Limb (tissue), 2 donors: ENCODE results near the gene ARHGAP26.

Experiments
- DNase-seq, 2 donors: peaks; one replicate each; pipeline ENCODE4 v3.0.0-alpha.2; 2016; ENCODE audit errors: extremely low spot score in 2 of 2

ARHGAP26 gene

DNA sequence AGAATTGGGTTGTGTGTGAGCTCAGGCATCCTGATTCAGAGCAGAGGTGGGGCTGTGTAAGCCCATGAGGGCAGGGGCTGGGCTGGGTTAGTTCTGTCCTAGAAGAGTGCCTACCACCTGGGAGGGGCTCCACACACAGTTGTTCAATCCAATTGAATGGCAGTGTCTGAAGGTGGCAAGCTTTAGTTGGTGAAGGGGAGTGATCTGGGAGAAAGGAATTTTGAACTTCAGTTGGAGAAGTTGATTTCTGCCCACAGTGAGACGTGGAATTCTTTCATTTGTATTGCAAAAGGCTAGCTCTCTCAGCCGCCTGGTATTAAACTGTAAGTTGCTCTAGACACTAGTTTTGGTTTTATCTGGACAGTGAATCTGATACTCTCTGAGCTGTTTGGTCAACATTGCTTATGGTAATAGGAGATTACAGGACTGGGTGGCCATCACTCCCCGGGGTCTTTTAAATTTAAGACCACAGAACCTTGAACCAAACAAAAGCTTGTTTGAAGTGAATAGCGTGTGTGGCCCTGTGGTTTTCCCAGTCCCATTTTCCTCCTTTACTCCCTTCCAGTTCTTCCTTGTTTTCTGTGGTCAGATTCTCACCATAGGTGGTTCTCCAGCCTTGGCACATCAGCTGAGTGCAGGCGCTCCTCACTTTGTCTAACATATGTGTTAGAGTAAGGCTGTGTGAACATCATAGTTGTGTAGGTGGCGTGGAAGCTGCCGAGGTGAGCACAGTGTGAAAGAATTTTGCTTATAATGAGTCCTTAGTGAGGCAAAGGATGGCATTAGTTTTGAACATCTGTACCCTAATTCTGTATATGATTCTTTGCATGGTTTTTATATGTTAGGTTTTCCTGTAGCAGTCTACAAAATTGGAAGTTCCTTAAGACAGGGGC, 78.0 kb downstream of the ARHGAP26 start:
- DNase-seq: no peak

DNA sequence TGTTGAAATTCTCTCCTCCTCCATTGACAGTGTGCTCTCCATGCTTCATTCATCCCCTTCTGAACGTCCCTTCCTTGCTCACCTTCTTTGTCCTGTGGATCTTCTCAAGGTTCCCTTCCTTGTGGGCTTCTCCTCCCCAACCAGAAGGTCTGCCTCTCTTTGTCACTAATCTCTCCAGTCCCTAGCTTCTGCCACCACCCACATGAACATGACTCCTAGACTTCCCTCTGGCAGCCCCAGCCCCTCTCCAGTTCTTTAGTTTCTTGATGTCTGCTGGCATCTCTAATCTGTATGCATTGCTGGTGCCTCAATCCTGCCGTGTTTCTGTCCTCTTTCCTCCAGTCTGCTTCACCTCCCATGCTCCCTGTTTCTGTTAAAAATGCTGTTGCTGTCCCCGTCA, 79.3 kb downstream of the ARHGAP26 start:
- no peak for DNase-seq

DNA sequence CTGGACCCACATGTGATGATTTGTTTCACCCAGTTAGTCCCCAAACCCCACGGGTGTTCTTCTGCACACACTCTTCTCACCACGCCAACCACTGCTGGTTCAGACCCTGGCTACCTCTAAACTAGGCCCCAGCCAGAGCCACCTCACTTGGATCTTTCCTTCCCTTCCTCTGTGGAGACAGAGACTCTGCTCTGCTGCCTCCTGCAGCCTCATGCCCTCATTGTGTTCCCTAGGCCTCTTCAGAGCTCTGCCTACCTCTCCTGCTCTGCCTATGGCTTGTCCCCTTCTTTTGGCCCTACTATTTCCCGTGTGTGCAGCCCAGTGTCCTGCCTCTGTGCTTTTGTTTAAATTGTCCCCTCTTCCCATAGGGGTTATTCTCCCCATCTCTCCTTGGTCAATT, 79.7 kb downstream of the ARHGAP26 start:
- DNase-seq: no peak

DNA sequence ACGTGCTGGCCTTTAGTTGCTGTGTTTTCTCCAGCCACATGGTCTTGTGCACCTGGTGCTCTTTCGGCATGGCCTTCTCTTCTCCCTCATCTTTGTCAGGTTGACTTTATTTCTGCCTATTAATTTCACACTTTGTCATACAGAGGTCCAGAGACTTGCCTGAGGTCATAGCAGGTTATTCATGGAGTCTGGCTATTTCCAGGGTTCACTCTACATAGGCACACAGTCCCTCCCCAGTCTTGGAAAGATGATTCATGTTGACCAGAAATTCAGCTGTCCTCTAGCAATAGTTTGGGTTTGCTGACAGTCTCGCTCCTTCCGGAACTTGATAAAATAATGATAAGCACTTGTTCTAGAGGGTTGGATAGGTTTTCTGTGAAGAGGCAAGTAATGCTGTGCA, 81.6 kb downstream of the ARHGAP26 start:
- no peak for DNase-seq

DNA sequence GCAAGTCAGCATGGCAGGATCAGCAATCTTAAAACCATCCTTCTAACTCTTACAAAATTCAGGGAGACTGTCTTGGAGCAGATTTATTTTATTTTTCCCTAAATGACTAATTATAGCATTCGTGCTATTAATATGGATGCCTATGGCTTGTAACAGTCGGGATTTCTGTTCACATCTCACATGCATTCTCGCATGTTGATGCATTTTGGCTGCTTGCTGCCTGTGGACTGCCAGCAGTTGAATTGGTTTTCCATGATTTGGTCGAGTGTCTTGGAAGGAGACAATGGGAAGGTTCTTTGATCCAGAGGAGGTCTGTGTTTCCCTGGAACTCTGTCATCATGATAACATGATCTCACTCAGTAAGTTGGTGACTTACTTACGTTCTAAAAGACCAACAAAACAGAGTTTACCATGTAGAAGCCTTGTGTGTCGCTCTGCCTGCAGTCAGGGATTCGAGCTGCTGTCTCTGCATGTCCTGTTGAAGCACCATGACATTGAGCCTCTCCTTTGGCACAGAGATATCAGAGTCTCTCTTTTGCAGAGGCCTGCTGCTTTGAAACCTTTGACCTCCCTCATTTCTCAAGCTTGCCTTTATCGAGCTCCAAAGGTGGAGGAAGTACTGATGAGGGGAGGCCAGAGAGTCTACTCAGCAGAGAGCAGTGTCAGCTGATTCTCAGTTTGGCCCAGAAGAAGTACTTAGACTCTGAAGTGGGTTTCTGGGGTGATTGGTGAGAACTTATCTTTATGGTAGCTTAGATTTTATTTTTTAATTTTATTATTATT, 82.4 kb downstream of the ARHGAP26 start:
- no peak for DNase-seq

DNA sequence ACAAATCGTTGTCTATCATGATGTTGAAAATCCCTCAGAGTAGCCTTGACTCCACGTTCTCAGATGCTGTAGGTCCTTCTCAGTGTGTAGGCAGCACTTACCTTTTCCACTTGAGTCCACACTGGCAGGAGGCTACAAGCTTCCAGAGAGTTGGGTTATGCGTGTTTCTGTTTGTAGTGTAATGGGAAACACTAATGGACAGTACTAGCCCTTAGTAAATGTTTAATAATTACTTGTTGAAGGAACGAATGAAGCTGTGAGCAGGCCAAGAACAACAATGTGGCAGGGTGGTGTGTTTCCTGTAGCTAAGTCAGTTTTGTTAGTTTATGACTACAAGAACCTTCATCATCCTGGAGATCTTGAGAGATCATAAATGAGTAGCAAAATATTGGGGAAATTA, 83.5 kb downstream of the ARHGAP26 start:
- DNase-seq: no peak

DNA sequence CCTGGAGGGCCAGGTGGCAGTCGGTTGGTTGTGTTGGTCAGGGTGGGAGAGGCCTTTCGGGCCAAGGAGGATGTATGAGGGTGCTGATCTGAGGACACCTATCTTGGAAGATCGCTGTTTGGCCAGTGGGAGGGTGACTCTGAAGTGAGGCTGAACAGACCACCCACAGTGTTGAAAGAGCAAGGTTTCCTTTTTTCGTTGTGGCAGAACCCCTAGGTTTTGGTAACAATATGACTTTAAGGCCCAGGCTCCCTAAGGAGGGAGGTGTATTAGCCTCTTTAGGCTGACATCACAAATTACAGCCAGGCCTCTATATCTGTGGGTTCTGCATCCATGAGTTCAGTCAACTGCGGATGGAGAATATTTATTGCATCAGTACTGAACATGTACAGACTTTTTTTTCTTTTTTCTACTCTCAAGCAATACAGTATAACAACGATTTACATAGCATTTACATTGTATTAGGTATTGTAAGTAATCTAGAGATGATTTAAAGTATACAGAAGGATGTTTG, 86.1 kb downstream of the ARHGAP26 start:
- DNase-seq: no peak

DNA sequence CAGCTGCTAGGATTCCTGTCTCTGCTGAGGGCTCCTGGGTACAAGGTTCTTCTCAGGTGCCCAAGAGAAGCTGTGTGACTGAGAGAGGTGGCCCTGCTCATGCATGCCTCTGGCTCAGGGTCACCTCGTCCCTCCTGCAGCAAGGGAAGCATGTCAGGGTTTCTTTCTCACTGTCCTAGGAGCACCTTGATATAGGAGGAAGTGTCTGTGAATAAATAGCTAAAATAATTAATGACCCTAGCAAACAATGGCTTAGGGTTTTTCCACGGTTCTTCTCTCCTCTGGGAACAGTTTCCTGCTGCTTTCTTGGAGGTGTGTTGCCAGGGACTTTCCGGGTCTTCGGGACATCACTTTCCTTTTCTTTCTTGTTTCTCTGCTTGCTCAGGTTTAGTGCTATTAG, 87.2 kb downstream of the ARHGAP26 start:
- DNase-seq: no peak

DNA sequence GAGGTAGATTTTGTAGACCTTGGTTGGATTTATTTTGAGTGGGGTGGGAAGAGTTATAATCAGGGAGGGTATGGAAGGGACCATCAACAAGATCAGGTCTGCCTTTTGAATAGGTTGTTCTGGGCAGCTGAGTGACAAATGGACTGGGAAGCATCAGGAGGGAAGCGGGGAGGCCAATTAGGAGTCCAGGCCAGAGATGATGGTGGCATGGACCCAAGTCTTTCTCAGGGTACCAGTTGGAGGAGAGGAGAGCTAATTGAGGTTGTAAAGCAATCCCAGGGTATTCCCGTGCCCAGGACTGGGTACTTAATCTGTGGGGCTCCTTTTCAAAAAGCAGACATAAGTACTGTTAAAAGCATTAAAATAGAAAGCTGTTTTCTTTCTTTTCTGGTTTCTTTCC, 88.9 kb downstream of the ARHGAP26 start:
- DNase-seq: no peak

DNA sequence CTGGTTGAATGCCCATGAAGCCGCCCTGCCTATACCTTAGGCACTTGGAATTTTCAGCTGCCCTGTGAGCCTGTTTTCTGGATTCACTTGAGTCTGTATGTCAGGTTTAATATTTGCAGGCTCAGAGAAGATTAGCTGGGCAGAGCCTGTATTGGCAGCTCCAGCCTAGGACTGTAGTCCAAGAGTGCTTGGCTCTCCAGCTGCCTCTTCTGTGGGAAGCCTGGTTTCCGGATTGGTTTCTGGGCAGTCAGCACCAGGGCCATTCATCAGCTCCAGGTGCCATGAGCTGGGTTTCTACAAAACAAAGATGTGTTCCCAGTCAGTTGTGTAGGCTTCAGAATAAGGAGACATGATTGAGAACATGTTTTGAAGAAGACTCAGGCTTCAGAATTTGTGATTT, 90.1 kb downstream of the ARHGAP26 start:
- DNase-seq: no peak

DNA sequence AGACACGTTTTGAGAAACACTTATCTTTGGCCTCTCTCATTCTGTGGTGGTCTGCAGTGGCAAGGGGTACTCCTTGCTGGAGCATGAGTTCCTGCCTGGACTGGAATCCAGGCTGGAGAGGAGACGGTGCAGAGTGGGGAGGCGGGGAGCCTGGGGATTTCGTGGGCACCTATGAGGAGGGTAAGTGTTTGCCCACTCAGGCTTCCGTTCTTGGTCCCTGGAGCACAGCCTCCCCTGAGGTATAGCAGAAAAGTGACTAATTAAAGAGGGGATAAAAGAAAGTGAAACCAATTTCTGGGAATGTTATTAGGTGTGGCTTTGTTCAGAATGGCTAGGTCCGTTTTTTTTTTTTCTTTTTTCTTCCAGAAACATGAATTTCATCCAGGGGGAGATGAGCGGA, 90.8 kb downstream of the ARHGAP26 start:
- no peak for DNase-seq

DNA sequence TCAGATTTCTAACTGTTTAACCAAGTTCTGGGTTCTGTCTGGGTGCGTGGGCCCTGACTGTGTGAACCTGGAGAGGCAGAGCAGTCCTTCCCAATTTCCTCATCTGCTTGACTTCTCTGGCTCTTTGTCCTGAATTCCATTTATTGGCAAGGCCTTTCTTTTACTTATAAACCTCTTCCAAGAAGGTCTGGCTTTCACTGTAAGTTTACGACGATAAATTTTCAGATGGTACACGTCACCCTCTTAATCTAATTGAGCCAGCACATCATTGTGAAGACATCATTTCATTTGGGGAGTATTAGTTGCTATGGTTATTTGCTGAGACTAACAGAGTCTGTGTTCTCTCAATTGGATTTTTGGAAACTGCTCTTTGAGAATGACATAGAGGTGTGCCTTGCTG, 92.4 kb downstream of the ARHGAP26 start:
- peak in 1 of 2 donors; percentile 76 for DNase-seq

DNA sequence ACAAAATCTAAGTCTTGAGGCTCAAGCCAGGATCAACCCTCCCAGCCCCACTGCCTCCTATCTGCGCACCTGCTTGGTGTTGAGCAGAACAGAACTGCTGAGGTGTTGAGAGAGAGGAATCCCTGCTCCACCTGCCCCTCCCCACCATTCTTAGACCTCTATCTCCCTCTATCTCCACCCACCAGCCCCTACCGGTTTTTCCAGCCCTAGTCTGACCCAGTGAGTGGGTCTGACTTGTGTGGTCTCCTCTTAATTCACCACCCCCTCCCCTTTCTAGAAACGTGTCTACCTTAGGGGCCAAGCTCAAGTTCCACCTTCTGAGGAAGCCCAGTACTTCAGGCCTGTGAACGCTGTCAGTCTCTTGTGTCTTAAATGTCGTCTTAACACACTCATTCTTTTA, 93.7 kb downstream of the ARHGAP26 start:
- no peak for DNase-seq

DNA sequence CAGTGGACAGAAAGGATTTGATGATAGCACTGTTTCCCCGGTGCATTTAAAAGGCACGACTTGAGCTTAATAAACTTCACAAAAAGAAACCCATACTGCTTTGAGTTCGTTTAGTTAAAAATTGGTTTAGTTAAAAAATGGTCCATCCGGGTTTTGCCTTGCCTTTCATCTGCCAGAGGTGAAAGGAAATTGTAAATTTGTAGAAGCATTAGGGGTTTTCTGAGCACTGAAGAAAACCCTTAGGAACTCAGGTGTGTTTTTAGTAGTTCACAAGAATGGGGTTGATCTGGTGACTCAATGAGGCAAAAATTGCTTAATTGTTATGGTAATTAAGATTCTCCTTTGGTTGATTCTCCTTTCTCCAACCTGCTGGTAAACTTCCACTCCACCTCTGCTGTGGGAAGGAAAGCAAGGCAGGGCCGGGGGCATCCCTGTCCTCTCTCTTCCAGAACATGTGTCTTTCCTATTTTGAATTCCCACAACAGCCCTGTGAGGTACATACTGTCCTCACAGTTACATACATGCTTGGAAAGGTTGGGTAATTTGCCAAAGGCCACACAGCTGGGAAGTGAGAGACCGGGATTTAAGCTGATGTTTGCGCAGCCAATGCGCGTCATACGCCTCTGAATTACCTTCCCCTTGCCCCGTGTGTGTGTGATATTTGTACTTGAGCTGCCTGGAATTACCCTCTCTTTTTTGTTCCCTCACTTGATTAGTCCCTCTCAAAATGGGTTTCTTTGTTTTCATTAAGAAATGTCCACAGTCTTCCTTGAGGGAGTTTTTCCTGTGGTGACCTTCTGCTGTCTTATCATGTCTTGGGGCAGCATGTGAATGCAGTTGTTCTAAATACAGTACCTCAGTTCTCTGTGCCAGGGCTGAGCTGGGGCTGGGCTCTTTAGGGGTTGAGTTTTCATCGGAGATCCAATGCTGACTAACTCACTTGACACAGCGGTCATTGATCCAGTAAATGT, 94.4 kb downstream of the ARHGAP26 start:
- no peak for DNase-seq

DNA sequence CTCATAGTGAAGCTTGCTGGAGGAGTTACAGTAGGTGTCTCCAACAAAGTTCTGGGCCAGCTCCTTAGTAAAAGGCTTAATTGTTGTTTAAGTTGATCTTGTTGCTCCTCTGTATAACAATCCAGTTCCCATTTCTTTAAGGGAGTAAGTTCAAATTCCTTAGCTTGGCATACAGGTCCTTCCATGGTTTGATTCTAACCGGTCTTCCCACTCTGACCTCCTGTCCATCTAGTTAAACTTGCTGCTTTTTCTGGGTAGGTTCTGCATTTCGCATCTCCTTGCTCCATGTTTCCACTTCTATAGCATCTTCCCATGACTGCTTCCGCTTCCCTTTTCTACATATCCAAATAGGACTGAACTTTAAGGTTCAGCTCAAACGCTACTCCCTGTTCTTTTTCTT, 95.5 kb downstream of the ARHGAP26 start:
- no peak for DNase-seq

DNA sequence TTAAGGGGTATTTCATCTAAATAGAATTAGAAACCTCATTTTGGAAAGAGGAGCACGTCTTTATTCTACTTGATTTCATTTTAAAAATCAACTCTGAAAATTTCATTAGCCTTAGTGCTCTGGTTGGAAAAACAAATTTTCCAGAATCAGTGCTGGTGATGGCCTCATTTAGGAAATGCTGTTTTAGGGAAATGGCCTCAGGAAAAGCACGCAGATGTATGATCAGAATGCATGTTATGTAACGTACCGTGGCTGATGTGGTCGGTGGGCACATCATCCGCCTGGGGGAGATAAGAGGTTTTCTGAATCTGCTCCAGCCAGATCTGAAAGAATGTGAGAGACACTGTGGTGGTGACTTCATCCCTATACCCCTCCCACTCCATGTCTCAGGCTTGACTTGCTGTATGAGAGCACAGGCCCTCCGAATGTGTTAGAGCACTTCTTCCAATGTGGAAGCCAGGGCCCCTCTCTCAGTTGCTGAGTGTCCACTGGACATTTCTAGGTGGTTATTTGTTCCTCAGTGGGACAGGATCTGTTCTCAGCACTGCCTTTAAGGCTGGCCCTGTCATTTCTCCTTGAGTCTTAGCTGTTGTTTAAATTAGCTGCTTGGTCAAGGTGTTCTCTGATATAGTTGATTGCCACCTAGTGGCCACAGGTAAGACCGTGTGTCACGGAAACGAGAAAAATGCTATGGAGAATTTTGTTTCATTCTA, 96.5 kb downstream of the ARHGAP26 start:
- DNase-seq: peak; percentile 51 to 68

DNA sequence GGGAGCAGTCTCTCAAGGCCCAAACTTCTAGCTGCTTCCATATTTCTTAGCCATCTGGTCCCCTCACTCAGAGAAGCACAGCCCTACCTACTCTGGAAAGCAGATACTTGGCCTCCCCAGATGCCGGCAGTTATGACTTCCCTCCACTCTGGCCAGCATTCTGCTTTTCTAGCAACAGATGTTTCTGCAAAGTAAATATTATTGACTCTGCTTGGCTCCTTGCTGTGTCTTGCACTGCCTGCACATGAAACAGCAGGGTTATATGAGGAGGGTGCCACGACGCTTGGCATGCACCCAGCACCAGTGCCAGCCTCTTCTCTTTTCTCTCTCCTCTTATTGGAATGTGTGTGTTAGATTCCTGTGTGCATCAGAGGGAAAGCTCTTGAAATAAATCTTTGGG, 99.7 kb downstream of the ARHGAP26 start:
- DNase-seq: peak; percentile 58 to 90

DNA sequence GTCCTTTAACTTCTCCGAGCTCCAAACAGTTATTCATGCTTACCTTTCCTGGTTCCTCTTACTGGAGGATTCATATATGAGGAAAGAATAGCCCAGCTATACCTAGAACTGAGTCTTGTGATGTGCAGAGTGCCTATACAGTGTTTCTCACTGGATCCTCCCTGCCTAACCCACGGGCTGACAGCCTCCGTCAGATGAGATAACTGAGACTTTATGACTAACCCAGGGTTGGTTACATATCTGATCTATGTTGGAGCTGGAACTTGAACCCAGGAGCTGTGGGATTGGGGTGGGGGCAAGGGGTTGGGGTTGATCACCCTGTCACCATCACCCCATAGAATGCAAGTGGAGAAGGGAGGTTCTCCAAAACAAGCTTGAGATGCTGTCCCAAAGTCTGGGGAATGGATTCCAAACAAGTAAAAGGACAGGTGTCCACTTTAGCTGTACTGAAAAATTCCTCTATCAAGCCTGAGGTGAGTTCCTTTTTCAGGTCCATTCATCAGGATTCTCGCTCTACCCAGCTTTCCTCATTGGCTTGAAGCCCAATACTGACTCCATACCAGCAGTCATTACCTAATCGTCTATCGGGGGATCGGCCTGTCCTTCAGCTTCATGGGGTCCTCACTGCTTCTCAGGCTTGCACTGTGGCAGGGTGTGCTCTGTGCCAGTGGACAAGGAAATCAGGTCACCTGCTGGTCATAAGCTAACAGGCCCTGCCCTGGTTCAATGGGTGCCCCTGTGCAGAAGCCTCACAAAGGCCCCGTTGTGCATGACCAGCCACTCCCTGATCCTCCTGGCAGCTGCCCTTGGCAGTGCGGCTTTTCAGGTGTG, 100.6 kb downstream of the ARHGAP26 start:
- no peak for DNase-seq

DNA sequence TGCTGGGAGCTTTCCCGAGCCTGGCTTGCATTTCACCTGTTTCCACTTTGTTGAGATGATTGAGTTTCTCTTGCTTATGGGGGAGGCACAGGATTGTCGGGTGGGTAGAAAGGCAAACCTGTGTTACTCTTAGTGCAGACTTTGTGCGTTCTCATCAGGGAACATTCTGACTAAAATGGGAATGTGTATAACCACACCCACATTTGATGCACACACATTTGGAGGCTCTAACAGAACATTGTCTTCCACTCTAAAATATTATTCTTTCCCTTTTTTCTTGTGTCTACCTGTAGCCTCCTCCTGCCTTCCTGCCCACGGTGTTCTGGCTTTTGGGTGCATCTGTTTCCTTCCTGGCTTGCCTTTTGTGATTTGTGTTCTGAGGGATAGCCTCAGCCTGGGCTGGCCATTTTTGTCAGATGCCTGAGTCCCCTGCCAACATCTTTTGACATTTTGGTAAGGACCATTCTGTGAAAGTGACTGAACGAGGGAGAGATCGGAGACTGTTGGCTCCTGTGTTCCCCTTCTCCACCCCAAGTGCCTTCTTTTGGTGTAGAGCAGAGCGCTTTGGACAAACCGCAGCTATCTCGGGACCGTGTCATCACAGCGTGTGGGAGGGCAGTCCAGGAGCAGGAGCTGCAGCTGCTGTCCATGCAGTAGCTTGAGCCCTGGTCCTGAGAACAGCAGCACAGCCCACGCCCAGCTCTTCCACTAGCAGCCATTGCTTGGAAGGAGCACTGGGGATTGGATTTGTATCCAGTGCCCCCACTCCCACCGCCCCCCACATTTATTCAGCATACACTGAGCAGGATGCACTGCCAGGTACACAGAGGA, 101.4 kb downstream of the ARHGAP26 start:
- no peak for DNase-seq
